Measurements from ENCODE around the gene ARHGAP40. TPM values are rescaled to one million over a fixed set of nuclear protein-coding genes. Genes with fewer than 3 reads are reported as not detected.

Gene ARHGAP40
- total and polyA plus RNA-seq, 2 of the 8 experiments (the other 6 are each of a cell fraction or from before 2014, with no cell fraction given): 0.74 to 1.4 TPM

- H2AFZ ChIP-seq (ENCODE audit: low read length): no peak overlapping the region
- no peaks in the 10 kb centered on the region for H3K9me3 ChIP-seq (ENCODE audit: insufficient read depth in 2 of 2, low read depth in 1 of 2, low read length in 1 of 2)
- FAIRE-seq: no peak
- no peak overlapping the region for H3K56ac ChIP-seq (replicated peaks; ENCODE audit: insufficient read length, low read depth, low read length)
- H2BK120ac ChIP-seq (replicated peaks; ENCODE audit: low read depth, low read length): peak overlapping the region; percentile 43
- H3K14ac ChIP-seq (ENCODE audit: insufficient read length): no peak overlapping the region
- no peak overlapping the region for H3K27ac ChIP-seq (ENCODE audit: low read depth, low read length)
- peaks cover 0 to 9% (median 4%) of the 10 kb centered on the region in 4 experiments; a peak in 4 of 7 replicates for H3K27me3 ChIP-seq (replicated peaks in 1 of 4; ENCODE audit: control insufficient read depth in 3 of 4, extremely low read depth in 1 of 4, insufficient read depth in 3 of 4, low read length in 3 of 4)
- H2BK5ac ChIP-seq (ENCODE audit: low read depth, low read length): peak overlapping the region; percentile 4; the same call in 1 of the 2 replicates
- H3K36me3 ChIP-seq (ENCODE audit: control insufficient read depth in 2 of 4, insufficient read depth in 4 of 4, low read length in 3 of 4): no peaks in the 10 kb centered on the region
- H3K9ac ChIP-seq (replicated peaks in 1 of 4; ENCODE audit: extremely low read depth in 1 of 4, low read depth in 3 of 4, low read length in 3 of 4): no peak overlapping the region
- H4K8ac ChIP-seq (ENCODE audit: extremely low read depth, insufficient read depth, low read length): 0 out of 2 replicates have a peak overlapping the region, but pooled peaks have one; percentile 28
- 77% methylated on average over 9 of the region's 9 CpGs; no CpG with 5 or more reads in 1 of the 2 experiments for WGBS, 2 experiments (ENCODE audit: extremely low coverage in 1 of 2, insufficient coverage in 1 of 2, insufficient read length in 1 of 2, insufficient replicate concordance in 2 of 2, low coverage in 1 of 2, low lambda C conversion rate in 2 of 2, missing lambda C conversion rate in 1 of 2)
- no peak overlapping the region for H3K4ac ChIP-seq (replicated peaks; ENCODE audit: insufficient read length, low read depth, low read length)
- H2BK12ac ChIP-seq (ENCODE audit: low read depth, low read length): peak overlapping the region; percentile 87; the same call in 1 of the 2 replicates
- ChIA-PET CTCF (ENCODE audit: partially characterized antibody) (interaction anchor here (1.4 kb wide), 1 partner anchor 23 kb away, joined by 3 read pairs; no protein-coding TSS in a partner anchor), POLR2A (ENCODE audit: partially characterized antibody) (interaction anchor here (0.8 kb wide), 1 partner anchor 15 kb away, joined by 3 read pairs; no protein-coding TSS in a partner anchor)
- no peaks in the 10 kb centered on the region for H3K79me2 ChIP-seq (ENCODE audit: control insufficient read depth in 1 of 2, insufficient read depth in 2 of 2, low read length in 2 of 2)
- DNase-seq (ENCODE audit: low read depth in 1 of 2, low spot score in 2 of 2): no peak
- H2AK5ac ChIP-seq (ENCODE audit: low read depth, low read length): no peak overlapping the region
- no peaks in the 10 kb centered on the region for H3K79me1 ChIP-seq (ENCODE audit: low read depth, low read length)
- peaks cover 8% of the 10 kb centered on the region; the same call in 1 of the 2 replicates for H3K23me2 ChIP-seq (ENCODE audit: low read depth, low read length)
- no peak overlapping the region for H3K4me3 ChIP-seq (ENCODE audit: extremely low read depth in 1 of 4, insufficient read depth in 2 of 4, low read depth in 3 of 4, low read length in 4 of 4)
- H2BK20ac ChIP-seq (ENCODE audit: low read length): peak overlapping the region; percentile 28; the same call in 1 of the 2 replicates
- no peak overlapping the region for H2BK15ac ChIP-seq (ENCODE audit: low read length)
- peaks cover 0 to 16% (median 12%) of the 10 kb centered on the region in 4 experiments; a peak in 6 of 7 replicates for H3K4me1 ChIP-seq (replicated peaks in 1 of 4; ENCODE audit: control insufficient read depth in 3 of 4, insufficient read depth in 4 of 4, low read length in 3 of 4)
- H4K5ac ChIP-seq (ENCODE audit: insufficient read length, low read depth, low read length): no peak overlapping the region
- no peak overlapping the region for H3K4me2 ChIP-seq (ENCODE audit: insufficient read depth in 1 of 2, low read depth in 2 of 2, low read length in 2 of 2)
- peak overlapping the region; percentile 5 for H4K91ac ChIP-seq (replicated peaks; ENCODE audit: insufficient read length, low read length)
- TF ChIP-seq TEAD4 (IDR thresholded peaks at IDR 0.05; ENCODE audit: low read depth, low read length) (peak; percentile 36; the same call in 1 of the 2 replicates), ASH2L (IDR thresholded peaks at IDR 0.05; ENCODE audit: low read length) (peak; percentile 58), EGR1 (IDR thresholded peaks at IDR 0.05; ENCODE audit: borderline replicate concordance, low read depth, low read length) (no peak), BCL11A (IDR thresholded peaks at IDR 0.05; ENCODE audit: low read depth in 2 of 2, low read length in 2 of 2) (no peak)
- H3K23ac ChIP-seq (ENCODE audit: insufficient read length): no peak overlapping the region
- no peak overlapping the region; the same call in 1 of the 2 replicates for H3K18ac ChIP-seq (ENCODE audit: extremely low read depth, low read length)
- no peaks in the 10 kb centered on the region for H4K20me1 ChIP-seq (replicated peaks in 1 of 2; ENCODE audit: control insufficient read depth in 1 of 2, insufficient read depth in 2 of 2, low read length in 2 of 2)
These were observed 2.2 kb upstream of the ARHGAP40 start for GRCh38 chr20:38599410-38599882.

Measured in H1 (cell line).